SK-N-SH treated with all-trans-retinoic acid at 6 μM for 48 hours (cell line): ENCODE data around the gene MTCL1.

Experiments
- ATAC-seq: fragments of 200-7000 bp; cut with Tn5 transposase; 3 replicates; pipeline ENCODE4 v1.9.1; 2020; ENCODE audit warnings: mild to moderate bottlenecking, moderate library complexity
- ARNTL ChIP-seq: fragments of 450-650 bp; formaldehyde crosslinking; IDR thresholded peaks from 2 replicates; pipeline ENCODE4 v1.5.0; 2020; ENCODE audit warnings: low read depth, mild to moderate bottlenecking, moderate library complexity, borderline replicate concordance
- BACH2 ChIP-seq: fragments of 250-450 bp; sonication (Bioruptor Pico); IDR thresholded peaks from 2 replicates; pipeline ENCODE4 v1.9.0; 2021; ENCODE audit warnings: mild to moderate bottlenecking, borderline replicate concordance
- CREB5 ChIP-seq: fragments of 250-450 bp; sonication (Bioruptor Pico); IDR thresholded peaks from 2 replicates; pipeline ENCODE4 v1.5.1; 2020; ENCODE audit warnings: low read depth, mild to moderate bottlenecking, moderate library complexity
- CSRNP3 ChIP-seq: fragments of 250-450 bp; sonication (Bioruptor Pico); IDR thresholded peaks from 2 replicates; pipeline ENCODE4 v1.5.1; 2021; ENCODE audit warnings: mild to moderate bottlenecking, moderate library complexity
- ESRRG ChIP-seq: fragments of 250-450 bp; sonication (Bioruptor Pico); IDR thresholded peaks from 2 replicates; pipeline ENCODE4 v1.6.1; 2021; ENCODE audit warnings: mild to moderate bottlenecking
- GLIS3 ChIP-seq: fragments of 250-450 bp; sonication (Bioruptor Pico); IDR thresholded peaks from 2 replicates; pipeline ENCODE4 v1.5.0; 2020; ENCODE audit warnings: mild to moderate bottlenecking, moderate library complexity
- ISL1 ChIP-seq: fragments of 250-450 bp; sonication (Bioruptor Pico); IDR thresholded peaks from 2 replicates; pipeline ENCODE4 v2.1.2; 2022; ENCODE audit warnings: mild to moderate bottlenecking, moderate library complexity
- OSR1 ChIP-seq: fragments of 250-450 bp; sonication (Bioruptor Pico); IDR thresholded peaks from 2 replicates; pipeline ENCODE4 v1.8.0; 2022; ENCODE audit warnings: moderate library complexity, mild to moderate bottlenecking, inconsistent platforms
- PATZ1 ChIP-seq: fragments of 250-450 bp; sonication (Bioruptor Pico); IDR thresholded peaks from 2 replicates; pipeline ENCODE4 v1.8.0; 2020; ENCODE audit warnings: mild to moderate bottlenecking, moderate library complexity, borderline replicate concordance
- POU6F1 ChIP-seq: fragments of 250-450 bp; sonication (Bioruptor Pico); IDR thresholded peaks from 2 replicates; pipeline ENCODE4 v1.8.0; 2021; ENCODE audit warnings: low read depth, mild to moderate bottlenecking, moderate library complexity, borderline replicate concordance
- PPARA ChIP-seq: fragments of 250-450 bp; sonication (Bioruptor Pico); IDR thresholded peaks from 2 replicates; pipeline ENCODE4 v1.5.0; 2020; ENCODE audit warnings: mild to moderate bottlenecking, borderline replicate concordance
- RARB ChIP-seq: fragments of 250-450 bp; sonication (Bioruptor Pico); IDR thresholded peaks from 2 replicates; pipeline ENCODE4 v1.8.0; 2021; ENCODE audit warnings: mild to moderate bottlenecking, moderate library complexity
- TCF4 ChIP-seq: fragments of 250-450 bp; sonication (Bioruptor Pico); IDR thresholded peaks from 2 replicates; pipeline ENCODE4 v1.8.0; 2021; ENCODE audit warnings: mild to moderate bottlenecking, moderate library complexity, borderline replicate concordance
- TOX ChIP-seq: fragments of 250-450 bp; sonication (Bioruptor Pico); IDR thresholded peaks from 2 replicates; pipeline ENCODE4 v1.8.0; 2021; ENCODE audit warnings: mild to moderate bottlenecking, moderate library complexity, borderline replicate concordance
- TSHZ2 ChIP-seq: fragments of 250-450 bp; sonication (Bioruptor Pico); IDR thresholded peaks from 2 replicates; pipeline ENCODE4 v1.5.0; 2020; ENCODE audit warnings: mild to moderate bottlenecking, moderate library complexity
- ZC3H10 ChIP-seq: fragments of 250-450 bp; sonication (Bioruptor Pico); IDR thresholded peaks from 2 replicates; pipeline ENCODE4 v1.5.1; 2021; ENCODE audit warnings: mild to moderate bottlenecking, moderate library complexity
- ZFP3 ChIP-seq: fragments of 250-450 bp; sonication (Bioruptor Pico); IDR thresholded peaks from 2 replicates; pipeline ENCODE4 v1.5.0; 2020; ENCODE audit warnings: mild to moderate bottlenecking, moderate library complexity
- ZNF565 ChIP-seq: fragments of 450-650 bp; formaldehyde crosslinking; conservative IDR thresholded peaks from 2 replicates; pipeline ENCODE4 v1.5.0; 2020; ENCODE audit warnings: low read depth, mild to moderate bottlenecking, moderate library complexity
- ZNF70 ChIP-seq: fragments of 450-650 bp; formaldehyde crosslinking; IDR thresholded peaks from 2 replicates; pipeline ENCODE4 v1.5.0; 2020; ENCODE audit warnings: mild to moderate bottlenecking, moderate library complexity
- ZNF8 ChIP-seq: fragments of 450-650 bp; formaldehyde crosslinking; IDR thresholded peaks from 2 replicates; pipeline ENCODE4 v1.5.0; 2020; ENCODE audit warnings: mild to moderate bottlenecking, moderate library complexity

Gene MTCL1

GRCh38 chr18:8871489-8871888, 166.1 kb downstream of the MTCL1 start:
- TF ChIP-seq OSR1 (CRISPR knock-in tag) (no peak), ZNF8 (CRISPR knock-in tag) (no peak), CSRNP3 (CRISPR knock-in tag) (no peak), ZNF565 (CRISPR knock-in tag) (no peak), ARNTL (CRISPR knock-in tag) (no peak), ZFP3 (CRISPR knock-in tag) (no peak), TOX (CRISPR knock-in tag) (no peak), ZNF70 (CRISPR knock-in tag) (no peak), PATZ1 (no peak), BACH2 (no peak), TSHZ2 (CRISPR knock-in tag) (no peak), GLIS3 (CRISPR knock-in tag) (no peak), ESRRG (CRISPR knock-in tag) (no peak), POU6F1 (no peak), CREB5 (CRISPR knock-in tag) (no peak), PPARA (CRISPR knock-in tag) (no peak), ZC3H10 (CRISPR knock-in tag) (no peak), ISL1 (no peak)
- ATAC-seq, result no peak

GRCh38 chr18:8874872-8875271, 169.5 kb downstream of the MTCL1 start:
- ATAC-seq, result no peak
- TF ChIP-seq RARB (CRISPR knock-in tag) (no peak), ISL1 (no peak), ZNF8 (CRISPR knock-in tag) (no peak), TOX (CRISPR knock-in tag) (no peak), TCF4 (no peak), CREB5 (CRISPR knock-in tag) (no peak), ZFP3 (CRISPR knock-in tag) (no peak), BACH2 (no peak), TSHZ2 (CRISPR knock-in tag) (no peak), POU6F1 (no peak), GLIS3 (CRISPR knock-in tag) (no peak), PATZ1 (no peak), PPARA (CRISPR knock-in tag) (no peak)
